Keratinocyte (primary cell): ENCODE results near the gene DPYSL4.

Experiments
- EZH2 ChIP-seq: IDR thresholded peaks from one replicate; pipeline ENCODE4 v1.6.1; 2012; ENCODE audit warnings: inconsistent platforms, mild to moderate bottlenecking, low read length, moderate library complexity
- TF ChIP-seq, protein P1 (sequence below), 3 experiments: IDR thresholded peaks in 1 of 3; conservative IDR thresholded peaks in 1 of 3; optimal IDR thresholded peaks in 1 of 3; 2 replicates in 2 of 3; 3 replicates in 1 of 3; pipeline versions ENCODE3 to v1.5.1; 2011; ENCODE audit warnings: low read length in 3 of 3, mild to moderate bottlenecking in 3 of 3, moderate library complexity in 2 of 3, control low read depth in 1 of 3, inconsistent platforms in 1 of 3; ENCODE audit not compliant: insufficient read depth in 2 of 3; ENCODE audit errors: extremely low read depth in 1 of 3

DNA sequence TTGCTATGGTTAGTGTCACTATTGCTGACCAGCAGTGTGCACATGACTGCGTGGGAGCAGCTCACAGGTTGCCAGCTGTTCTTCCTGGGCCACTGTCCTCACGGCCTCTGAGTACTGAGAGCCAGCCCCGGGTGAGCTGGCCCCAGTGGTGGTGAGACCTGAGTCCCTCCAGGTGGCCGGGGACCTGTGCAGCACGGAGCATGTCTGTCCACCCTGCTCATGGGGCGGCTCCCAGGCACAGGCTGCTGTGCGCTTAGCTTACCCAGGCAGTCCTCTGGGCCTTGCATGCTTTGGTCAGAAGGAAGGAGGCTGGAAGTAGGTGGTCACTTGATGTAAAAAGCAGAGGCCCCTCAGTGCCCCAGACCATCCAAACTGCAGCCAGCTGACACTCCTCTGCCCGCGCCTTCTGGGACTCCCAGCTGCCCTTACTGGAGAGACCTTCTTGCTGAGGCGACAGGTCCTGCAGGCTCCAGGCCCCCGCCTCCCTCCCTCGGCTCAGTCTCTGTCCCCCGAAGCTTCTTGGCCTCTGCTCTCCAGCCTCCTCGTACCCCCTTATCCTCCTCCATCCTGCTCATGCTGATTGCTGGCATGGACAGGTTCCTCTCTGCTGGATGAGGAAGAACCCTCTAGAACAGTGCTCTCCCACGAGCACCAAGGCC is 30.9 kb upstream of the DPYSL4 start:
- TF ChIP-seq, protein P1, sequence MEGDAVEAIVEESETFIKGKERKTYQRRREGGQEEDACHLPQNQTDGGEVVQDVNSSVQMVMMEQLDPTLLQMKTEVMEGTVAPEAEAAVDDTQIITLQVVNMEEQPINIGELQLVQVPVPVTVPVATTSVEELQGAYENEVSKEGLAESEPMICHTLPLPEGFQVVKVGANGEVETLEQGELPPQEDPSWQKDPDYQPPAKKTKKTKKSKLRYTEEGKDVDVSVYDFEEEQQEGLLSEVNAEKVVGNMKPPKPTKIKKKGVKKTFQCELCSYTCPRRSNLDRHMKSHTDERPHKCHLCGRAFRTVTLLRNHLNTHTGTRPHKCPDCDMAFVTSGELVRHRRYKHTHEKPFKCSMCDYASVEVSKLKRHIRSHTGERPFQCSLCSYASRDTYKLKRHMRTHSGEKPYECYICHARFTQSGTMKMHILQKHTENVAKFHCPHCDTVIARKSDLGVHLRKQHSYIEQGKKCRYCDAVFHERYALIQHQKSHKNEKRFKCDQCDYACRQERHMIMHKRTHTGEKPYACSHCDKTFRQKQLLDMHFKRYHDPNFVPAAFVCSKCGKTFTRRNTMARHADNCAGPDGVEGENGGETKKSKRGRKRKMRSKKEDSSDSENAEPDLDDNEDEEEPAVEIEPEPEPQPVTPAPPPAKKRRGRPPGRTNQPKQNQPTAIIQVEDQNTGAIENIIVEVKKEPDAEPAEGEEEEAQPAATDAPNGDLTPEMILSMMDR (optimal IDR thresholded peaks at IDR 0.05 in 1 of 3, IDR thresholded peaks at IDR 0.05 in 1 of 3, conservative IDR thresholded peaks at IDR 0.05 in 1 of 3; ENCODE audit: extremely low read depth in 1 of 3, insufficient read depth in 2 of 3, low read length in 3 of 3), result no peak
- TF ChIP-seq EZH2, result no peak
